IMR-90 (cell line): ENCODE data around the gene MINDY2. TPM values are rescaled to one million over a fixed set of nuclear protein-coding genes. Genes with fewer than 3 reads are reported as not detected.

Source experiments
- ATAC-seq: fragments of 200-7000 bp; cut with Tn5 transposase; 2 replicates; pipeline ENCODE4 v1.9.1; 2020; ENCODE audit warnings: low read depth, mild to moderate bottlenecking, moderate library complexity
- BruUV-seq: library from RNA; stranded (reverse); fragments of 400-500 nt; replicated peaks from 2 replicates; lab custom pipeline; 2021; lab: Mats Ljungman, UMichigan
- CTCF ChIA-PET: fragments of 300-600 bp; formaldehyde crosslinking; extraction: SDS; loops from one replicate; lab custom pipeline; 2021; ENCODE audit warnings: antibody characterized with exemption; lab: Yijun Ruan, JAX
- POLR2A ChIA-PET: fragments of 300-600 bp; sonication (Branson Sonifier 250); formaldehyde crosslinking; loops from one replicate; lab custom pipeline; 2022; ENCODE audit warnings: antibody characterized with exemption; ENCODE audit not compliant: unreplicated experiment; lab: Charles Lee
- DNase-seq: peaks from one replicate; pipeline ENCODE4 v3.0.0; 2013
- H2AFZ ChIP-seq: replicated peaks from 2 replicates; pipeline ENCODE3; 2013; ENCODE audit warnings: low read length, mild to moderate bottlenecking; ENCODE audit not compliant: poor library complexity
- H2AK5ac ChIP-seq: 2 replicates; pipeline ENCODE4 v1.6.1; 2013; ENCODE audit warnings: low read depth, low read length, inconsistent platforms
- H2AK9ac ChIP-seq: replicated peaks from 2 replicates; pipeline ENCODE3; 2013; ENCODE audit warnings: mild to moderate bottlenecking, low read depth, low read length, moderate library complexity; ENCODE audit not compliant: poor library complexity
- H2BK120ac ChIP-seq: 2 replicates; pipeline ENCODE4 v1.6.1; 2013; ENCODE audit warnings: low read depth, low read length, inconsistent platforms
- H2BK15ac ChIP-seq: 3 replicates; pipeline ENCODE4 v1.6.1; 2013; ENCODE audit warnings: low read depth, low read length, inconsistent platforms
- H2BK20ac ChIP-seq: 2 replicates; pipeline ENCODE4 v1.6.1; 2013; ENCODE audit warnings: low read depth, mild to moderate bottlenecking, inconsistent platforms, low read length, moderate library complexity
- H2BK5ac ChIP-seq: 2 replicates; pipeline ENCODE4 v1.6.1; 2013; ENCODE audit warnings: mild to moderate bottlenecking, low read depth, low read length, inconsistent platforms; ENCODE audit not compliant: poor library complexity, severe bottlenecking
- H3K14ac ChIP-seq: replicated peaks from 2 replicates; pipeline ENCODE4 v1.6.1; 2013; ENCODE audit warnings: low read depth, low read length, inconsistent platforms
- H3K18ac ChIP-seq: 2 replicates; pipeline ENCODE4 v1.6.1; 2013; ENCODE audit warnings: low read depth, low read length, control low read depth
- H3K23ac ChIP-seq: 2 replicates; pipeline ENCODE4 v1.6.1; 2013; ENCODE audit warnings: low read depth, low read length, inconsistent platforms
- H3K27ac ChIP-seq: 2 replicates; pipeline ENCODE4 v1.5.1; 2013; ENCODE audit warnings: mild to moderate bottlenecking, control low read depth, low read length; ENCODE audit not compliant: insufficient read depth
- H3K27me3 ChIP-seq: 2 replicates; pipeline ENCODE4 v1.6.1; 2013; ENCODE audit warnings: low read length; ENCODE audit not compliant: control insufficient read depth, insufficient read depth
- H3K36me3 ChIP-seq: 2 replicates; pipeline ENCODE4 v1.6.1; 2013; ENCODE audit warnings: low read length, mixed read lengths; ENCODE audit not compliant: control insufficient read depth, insufficient read depth
- H3K4ac ChIP-seq: 2 replicates; pipeline ENCODE4 v1.6.1; 2013; ENCODE audit warnings: low read depth, low read length, inconsistent platforms
- H3K4me1 ChIP-seq: 2 replicates; pipeline ENCODE4 v1.6.1; 2013; ENCODE audit warnings: low read length, mixed read lengths; ENCODE audit not compliant: control insufficient read depth, insufficient read depth
- H3K4me2 ChIP-seq: 2 replicates; pipeline ENCODE4 v1.6.1; 2013; ENCODE audit warnings: low read depth, mild to moderate bottlenecking, control low read depth, low read length, moderate library complexity
- H3K4me3 ChIP-seq: 2 replicates; pipeline ENCODE4 v1.5.1; 2013; ENCODE audit warnings: low read depth, mild to moderate bottlenecking, control low read depth, low read length, moderate library complexity; ENCODE audit not compliant: insufficient read depth
- H3K56ac ChIP-seq: 2 replicates; pipeline ENCODE4 v1.6.1; 2013; ENCODE audit warnings: low read length, inconsistent platforms; ENCODE audit not compliant: insufficient read depth; ENCODE audit errors: extremely low read depth
- H3K79me1 ChIP-seq, 2 experiments: 2 replicates each; pipeline ENCODE4 v1.6.1; 2013; ENCODE audit warnings: low read length in 2 of 2, inconsistent platforms in 1 of 2, low read depth in 1 of 2
- H3K9ac ChIP-seq: 2 replicates; pipeline ENCODE4 v1.6.1; 2013; ENCODE audit warnings: low read depth, low read length, control low read depth
- H3K9me1 ChIP-seq: 2 replicates; pipeline ENCODE4 v1.6.1; 2013; ENCODE audit warnings: low read length, inconsistent platforms; ENCODE audit not compliant: insufficient read depth
- H3K9me3 ChIP-seq: 2 replicates; pipeline ENCODE4 v1.6.1; 2013; ENCODE audit warnings: low read length; ENCODE audit not compliant: control insufficient read depth, insufficient read depth
- H4K20me1 ChIP-seq: 2 replicates; pipeline ENCODE4 v1.6.1; 2013; ENCODE audit warnings: low read length, inconsistent platforms; ENCODE audit not compliant: insufficient read depth
- H4K5ac ChIP-seq: 2 replicates; pipeline ENCODE4 v1.6.1; 2013; ENCODE audit warnings: mild to moderate bottlenecking, low read depth, low read length, control low read depth
- H4K8ac ChIP-seq, 2 experiments: 2 replicates each; pipeline ENCODE4 v1.6.1; 2013; ENCODE audit warnings: low read depth in 2 of 2, low read length in 2 of 2, control low read depth in 1 of 2, inconsistent platforms in 1 of 2
- H4K91ac ChIP-seq: 2 replicates; pipeline ENCODE4 v1.6.1; 2013; ENCODE audit warnings: low read depth, low read length, inconsistent platforms; ENCODE audit not compliant: insufficient read depth
- BHLHE40 ChIP-seq: fragments of 150-350 bp; IDR thresholded peaks from 2 replicates; pipeline ENCODE4 v1.6.1; 2016; ENCODE audit warnings: mild to moderate bottlenecking, low read depth, low read length
- CTCF ChIP-seq: conservative IDR thresholded peaks from 2 replicates; pipeline ENCODE4 v1.5.1; 2012; ENCODE audit warnings: mild to moderate bottlenecking, low read depth, low read length, improper control_type of control experiment
- ELK1 ChIP-seq: fragments of 150-350 bp; IDR thresholded peaks from 2 replicates; pipeline ENCODE4 v1.6.1; 2016; ENCODE audit warnings: low read depth, mild to moderate bottlenecking, low read length, moderate library complexity, borderline replicate concordance
- MAFK ChIP-seq: IDR thresholded peaks from 2 replicates; pipeline ENCODE4 v1.6.1; 2012; ENCODE audit warnings: low read depth, low read length, improper control_type of control experiment
- MAZ ChIP-seq: IDR thresholded peaks from 2 replicates; pipeline ENCODE4 v1.6.1; 2012; ENCODE audit warnings: low read depth, mild to moderate bottlenecking, low read length, improper control_type of control experiment, moderate library complexity, borderline replicate concordance
- NFE2L2 ChIP-seq: fragments of 150-350 bp; IDR thresholded peaks from 2 replicates; pipeline ENCODE4 v1.6.1; 2016; ENCODE audit warnings: low read depth, mild to moderate bottlenecking, low read length
- POLR2A ChIP-seq: IDR thresholded peaks from 2 replicates; pipeline ENCODE4 v1.6.1; 2012; ENCODE audit warnings: mild to moderate bottlenecking, low read depth, low read length
- RAD21 ChIP-seq: IDR thresholded peaks from 2 replicates; pipeline ENCODE4 v1.6.1; 2012; ENCODE audit warnings: low read length, improper control_type of control experiment
- RCOR1 ChIP-seq: IDR thresholded peaks from 2 replicates; pipeline ENCODE4 v1.6.1; 2012; ENCODE audit warnings: mild to moderate bottlenecking, low read length, improper control_type of control experiment; ENCODE audit not compliant: insufficient replicate concordance
- SMC3 ChIP-seq: fragments of 150-350 bp; IDR thresholded peaks from 2 replicates; pipeline ENCODE4 v1.6.1; 2016; ENCODE audit warnings: low read depth, mild to moderate bottlenecking, antibody characterized with exemption, low read length, moderate library complexity
- USF2 ChIP-seq: fragments of 150-350 bp; IDR thresholded peaks from 2 replicates; pipeline ENCODE4 v1.6.1; 2017; ENCODE audit warnings: mild to moderate bottlenecking, antibody characterized with exemption, low read length, low read depth
- WGBS, 2 experiments: methylation state at CpG; one replicate each; pipeline versions ENCODE4 v1.1.5 to v1.1.7; 2013; ENCODE audit warnings: missing lambda C conversion rate in 2 of 2; ENCODE audit not compliant: insufficient read length in 1 of 2; ENCODE audit errors: extremely low coverage in 2 of 2; 5-methylcytosine and 5-hydroxymethylcytosine counted together
- dilution Hi-C: fragments of 300-500 bp; cut with HindIII; formaldehyde crosslinking; loops from one replicate; pipeline ENCODE4 v1.14.3; 2018; ENCODE audit warnings: low sequenced_read_pairs; ENCODE audit not compliant: unreplicated experiment
- in situ Hi-C: fragments of 300-500 bp; cut with MboI; formaldehyde crosslinking; loops from 3 replicates; pipeline ENCODE4 v1.14.3; 2019; ENCODE audit warnings: low sequenced_read_pairs, inconsistent platforms, mixed read lengths
- intact Hi-C: fragments of 100-400 bp; cut with micrococcal nuclease; formaldehyde crosslinking; loops from 2 replicates; pipeline ENCODE4 v1.10.0; 2022
- polyA plus RNA-seq, 3 experiments: library from polyadenylated mRNA; depleted of rRNA; stranded (reverse); fragments of >200 nt; gene quantifications; 2 replicates each; pipeline ENCODE4 v1.2.3, GENCODE V29; 2012; ENCODE audit warnings: low replicate concordance in 1 of 3
- total RNA-seq: library from RNA; depleted of rRNA; stranded (reverse); fragments of >200 nt; gene quantifications from 2 replicates; pipeline ENCODE4 v1.2.3, GENCODE V29; 2012

The MINDY2 gene
- total and polyA plus RNA-seq, 2 of the 4 experiments (the other 2 are of a cell fraction): 4.0 to 9.3 TPM

GRCh38 chr15:58762731-58763130, 8.4 kb upstream of the MINDY2 start:
- no peak overlapping the region for H3K14ac ChIP-seq
- H2BK15ac ChIP-seq: no peak overlapping the region
- dilution Hi-C loops (no loop called here), intact Hi-C loops (no loop called here), in situ Hi-C loops (loop anchor here (25.0 kb wide), 1 partner anchor 525 kb away; no protein-coding TSS in a partner anchor)
- H2AK5ac ChIP-seq: no peak overlapping the region
- H3K9ac ChIP-seq: no peak overlapping the region
- no peak overlapping the region for H3K27ac ChIP-seq
- ATAC-seq (no peak), DNase-seq (no peak)
- H3K4me1 ChIP-seq: no peaks in the 10 kb centered on the region
- no peak overlapping the region for H3K56ac ChIP-seq
- H2BK20ac ChIP-seq: no peak overlapping the region
- no peak overlapping the region for H2AFZ ChIP-seq
- no peak overlapping the region for H3K23ac ChIP-seq
- H3K4ac ChIP-seq: no peak overlapping the region
- H3K9me1 ChIP-seq: no peaks in the 10 kb centered on the region
- H4K20me1 ChIP-seq: no peaks in the 10 kb centered on the region
- no peak overlapping the region for H3K4me3 ChIP-seq
- ChIA-PET CTCF (interaction anchor here (0.5 kb wide), 1 partner anchor 19 kb away, joined by 4 read pairs; no protein-coding TSS in a partner anchor), POLR2A (no interaction called here)
- peaks cover 6% of the 10 kb centered on the region for H3K9me3 ChIP-seq
- H3K79me1 ChIP-seq: no peaks in the 10 kb centered on the region
- no peak overlapping the region for H3K18ac ChIP-seq
- BruUV-seq: no TSS peak
- H4K8ac ChIP-seq: no peak overlapping the region
- H2BK5ac ChIP-seq: no peak overlapping the region
- H3K27me3 ChIP-seq: no peaks in the 10 kb centered on the region
- no peak overlapping the region for H3K4me2 ChIP-seq
- H3K36me3 ChIP-seq: no peaks in the 10 kb centered on the region
- WGBS, 2 experiments: no CpG with 5 or more reads among the region's 1 CpG
- H4K91ac ChIP-seq: no peak overlapping the region
- TF ChIP-seq MAZ (no peak), NFE2L2 (no peak), BHLHE40 (no peak), ELK1 (no peak), SMC3 (no peak), CTCF (no peak), RCOR1 (no peak), RAD21 (no peak), MAFK (no peak), USF2 (no peak), POLR2A (no peak)
- H4K5ac ChIP-seq: no peak overlapping the region
- no peak overlapping the region for H2BK120ac ChIP-seq
- H2AK9ac ChIP-seq: no peak overlapping the region
